GM12878 (cell line): Measurements from ENCODE around the gene ZNF260.

Source experiments
- CBFB ChIP-seq: IDR thresholded peaks from 2 replicates; pipeline ENCODE4 v1.6.1; 2016; ENCODE audit warnings: antibody characterized with exemption, low read depth
- CREB1 ChIP-seq: IDR thresholded peaks from 2 replicates; pipeline ENCODE4 v1.6.1; 2012; ENCODE audit warnings: low read depth, mild to moderate bottlenecking, inconsistent platforms
- EZH2 ChIP-seq: IDR thresholded peaks from 2 replicates; pipeline ENCODE4 v1.6.1; 2012; ENCODE audit warnings: low read depth, mild to moderate bottlenecking, control low read depth, inconsistent platforms, low read length, borderline replicate concordance; ENCODE audit not compliant: control insufficient read depth
- RB1 ChIP-seq: fragments of 450-650 bp; formaldehyde crosslinking; IDR thresholded peaks from 2 replicates; pipeline ENCODE4 v1.6.1; 2017; ENCODE audit warnings: mild to moderate bottlenecking, borderline replicate concordance
- SP1 ChIP-seq: IDR thresholded peaks from one replicate; pipeline ENCODE4 v1.6.1; 2011; ENCODE audit warnings: low read depth, low read length
- YY1 ChIP-seq: IDR thresholded peaks from 2 replicates; pipeline ENCODE4 v1.6.1; 2011; ENCODE audit warnings: low read depth, mild to moderate bottlenecking, low read length
- TF ChIP-seq, protein P1 (sequence below), 3 experiments: IDR thresholded peaks in 2 of 3; conservative IDR thresholded peaks in 1 of 3; 2 replicates each; pipeline ENCODE4 v1.5.1; 2011; ENCODE audit warnings: low read depth in 3 of 3, low read length in 3 of 3, mild to moderate bottlenecking in 3 of 3, control low read depth in 2 of 3, moderate library complexity in 2 of 3, inconsistent platforms in 1 of 3, mixed read lengths in 1 of 3; ENCODE audit not compliant: control insufficient read depth in 2 of 3, insufficient read depth in 1 of 3; ENCODE audit errors: extremely low read depth in 1 of 3
- TF ChIP-seq, protein P2 (sequence below): IDR thresholded peaks from 2 replicates; pipeline ENCODE4 v1.6.1; 2012; ENCODE audit warnings: mild to moderate bottlenecking, low read depth, low read length

DNA sequence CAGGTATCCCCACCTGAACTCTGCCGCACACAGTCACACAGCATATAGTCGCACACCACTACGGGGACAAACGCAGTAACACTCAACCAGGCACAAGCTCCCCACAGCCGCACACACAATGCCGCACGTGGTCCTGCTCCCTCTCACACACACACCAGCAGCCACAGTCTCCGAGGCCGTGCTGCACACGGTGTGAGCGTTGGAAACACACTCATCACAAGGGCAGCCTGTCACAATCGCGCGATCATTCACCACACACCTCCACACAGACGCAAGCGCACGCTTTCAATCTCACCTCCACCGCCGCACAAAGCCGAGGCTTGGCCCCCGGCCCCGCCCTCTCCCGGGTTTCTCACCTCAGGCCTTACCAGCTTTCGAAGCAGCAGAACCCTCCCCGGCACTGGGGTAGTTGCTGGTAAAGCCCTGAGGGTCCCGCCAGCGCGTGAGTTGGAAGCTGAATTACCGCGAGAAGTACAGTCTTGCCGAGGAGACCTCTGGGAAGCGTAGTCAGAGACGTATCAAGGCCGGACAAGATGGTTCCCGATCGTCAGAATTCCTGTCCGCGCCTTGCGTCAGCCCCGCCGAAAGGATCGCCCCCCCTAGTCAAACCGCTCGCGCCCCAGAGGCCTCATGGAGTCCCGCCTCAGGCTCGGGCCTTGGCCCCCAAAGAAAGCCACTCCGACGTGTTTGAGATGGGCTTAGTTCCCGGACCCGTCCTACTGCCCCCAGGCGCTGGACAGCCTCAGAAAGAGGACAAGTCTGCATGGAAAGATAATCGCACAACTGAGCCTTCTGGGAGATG is 38.8 kb downstream of the ZNF260 start, which contains the start of gene ZNF566:
- no peak; the same call in 1 of the 2 replicates for TF ChIP-seq RB1
- peak; percentile 40 for TF ChIP-seq SP1
- peak; percentile 92 for TF ChIP-seq YY1
- TF ChIP-seq, protein P1, sequence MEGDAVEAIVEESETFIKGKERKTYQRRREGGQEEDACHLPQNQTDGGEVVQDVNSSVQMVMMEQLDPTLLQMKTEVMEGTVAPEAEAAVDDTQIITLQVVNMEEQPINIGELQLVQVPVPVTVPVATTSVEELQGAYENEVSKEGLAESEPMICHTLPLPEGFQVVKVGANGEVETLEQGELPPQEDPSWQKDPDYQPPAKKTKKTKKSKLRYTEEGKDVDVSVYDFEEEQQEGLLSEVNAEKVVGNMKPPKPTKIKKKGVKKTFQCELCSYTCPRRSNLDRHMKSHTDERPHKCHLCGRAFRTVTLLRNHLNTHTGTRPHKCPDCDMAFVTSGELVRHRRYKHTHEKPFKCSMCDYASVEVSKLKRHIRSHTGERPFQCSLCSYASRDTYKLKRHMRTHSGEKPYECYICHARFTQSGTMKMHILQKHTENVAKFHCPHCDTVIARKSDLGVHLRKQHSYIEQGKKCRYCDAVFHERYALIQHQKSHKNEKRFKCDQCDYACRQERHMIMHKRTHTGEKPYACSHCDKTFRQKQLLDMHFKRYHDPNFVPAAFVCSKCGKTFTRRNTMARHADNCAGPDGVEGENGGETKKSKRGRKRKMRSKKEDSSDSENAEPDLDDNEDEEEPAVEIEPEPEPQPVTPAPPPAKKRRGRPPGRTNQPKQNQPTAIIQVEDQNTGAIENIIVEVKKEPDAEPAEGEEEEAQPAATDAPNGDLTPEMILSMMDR (IDR thresholded peaks at IDR 0.05 in 2 of 3, conservative IDR thresholded peaks at IDR 0.05 in 1 of 3; ENCODE audit: control insufficient read depth in 2 of 3, extremely low read depth in 1 of 3, insufficient read depth in 1 of 3, low read depth in 3 of 3, low read length in 3 of 3) = no peak
- TF ChIP-seq EZH2 = no peak
- peak; percentile 71 for TF ChIP-seq CREB1
- TF ChIP-seq CBFB = peak; percentile 67; the same call in 1 of the 2 replicates
- TF ChIP-seq, protein P2, sequence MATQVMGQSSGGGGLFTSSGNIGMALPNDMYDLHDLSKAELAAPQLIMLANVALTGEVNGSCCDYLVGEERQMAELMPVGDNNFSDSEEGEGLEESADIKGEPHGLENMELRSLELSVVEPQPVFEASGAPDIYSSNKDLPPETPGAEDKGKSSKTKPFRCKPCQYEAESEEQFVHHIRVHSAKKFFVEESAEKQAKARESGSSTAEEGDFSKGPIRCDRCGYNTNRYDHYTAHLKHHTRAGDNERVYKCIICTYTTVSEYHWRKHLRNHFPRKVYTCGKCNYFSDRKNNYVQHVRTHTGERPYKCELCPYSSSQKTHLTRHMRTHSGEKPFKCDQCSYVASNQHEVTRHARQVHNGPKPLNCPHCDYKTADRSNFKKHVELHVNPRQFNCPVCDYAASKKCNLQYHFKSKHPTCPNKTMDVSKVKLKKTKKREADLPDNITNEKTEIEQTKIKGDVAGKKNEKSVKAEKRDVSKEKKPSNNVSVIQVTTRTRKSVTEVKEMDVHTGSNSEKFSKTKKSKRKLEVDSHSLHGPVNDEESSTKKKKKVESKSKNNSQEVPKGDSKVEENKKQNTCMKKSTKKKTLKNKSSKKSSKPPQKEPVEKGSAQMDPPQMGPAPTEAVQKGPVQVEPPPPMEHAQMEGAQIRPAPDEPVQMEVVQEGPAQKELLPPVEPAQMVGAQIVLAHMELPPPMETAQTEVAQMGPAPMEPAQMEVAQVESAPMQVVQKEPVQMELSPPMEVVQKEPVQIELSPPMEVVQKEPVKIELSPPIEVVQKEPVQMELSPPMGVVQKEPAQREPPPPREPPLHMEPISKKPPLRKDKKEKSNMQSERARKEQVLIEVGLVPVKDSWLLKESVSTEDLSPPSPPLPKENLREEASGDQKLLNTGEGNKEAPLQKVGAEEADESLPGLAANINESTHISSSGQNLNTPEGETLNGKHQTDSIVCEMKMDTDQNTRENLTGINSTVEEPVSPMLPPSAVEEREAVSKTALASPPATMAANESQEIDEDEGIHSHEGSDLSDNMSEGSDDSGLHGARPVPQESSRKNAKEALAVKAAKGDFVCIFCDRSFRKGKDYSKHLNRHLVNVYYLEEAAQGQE = no peak; the same call in 1 of the 2 replicates
